WTC11 (cell line): ENCODE results near the gene ANKRD39. TPM values are rescaled to one million over a fixed set of nuclear protein-coding genes. Genes with fewer than 3 reads are reported as not detected.
A peak's percentile ranks its signal among the peaks of the same experiment; 100 is the strongest.

Experiments used
- ATAC-seq: fragments of 200-7000 bp; cut with Tn5 transposase; 2 replicates; pipeline ENCODE4 v1.10.0; 2021; ENCODE audit warnings: mild to moderate bottlenecking, moderate library complexity
- CTCF ChIA-PET: fragments of 300-600 bp; sonication (Branson Sonifier 250); formaldehyde crosslinking; loops from one replicate; lab custom pipeline; 2021; ENCODE audit warnings: antibody characterized with exemption; lab: Charles Lee
- POLR2A ChIA-PET: fragments of 350-600 bp; sonication (Branson Sonifier 250); formaldehyde crosslinking; loops from one replicate; lab custom pipeline; 2021; ENCODE audit warnings: antibody characterized with exemption; lab: Charles Lee
- DNase-seq: peaks from one replicate; pipeline ENCODE4 v3.0.0; 2021; ENCODE audit warnings: low spot score
- H3K27ac Mint-ChIP-seq: 2 replicates; pipeline ENCODE4 v1.8.0; 2021; ENCODE audit warnings: mixed read lengths
- H3K27me3 Mint-ChIP-seq: 2 replicates; pipeline ENCODE4 v1.8.0; 2021; ENCODE audit warnings: low read depth, mild to moderate bottlenecking, moderate library complexity, mixed read lengths
- H3K36me3 Mint-ChIP-seq: 2 replicates; pipeline ENCODE4 v1.8.0; 2021; ENCODE audit warnings: mixed read lengths
- H3K4me1 Mint-ChIP-seq: 2 replicates; pipeline ENCODE4 v1.8.0; 2022; ENCODE audit warnings: mixed read lengths
- H3K4me3 Mint-ChIP-seq: 2 replicates; pipeline ENCODE4 v1.8.0; 2021; ENCODE audit warnings: mild to moderate bottlenecking, moderate library complexity, mixed read lengths
- H3K9me3 Mint-ChIP-seq: 2 replicates; pipeline ENCODE4 v1.8.0; 2021; ENCODE audit warnings: mixed read lengths
- CREB1 ChIP-seq: sonication (generic); formaldehyde crosslinking; IDR thresholded peaks from 2 replicates; pipeline ENCODE4 v1.8.0; 2023; ENCODE audit warnings: mild to moderate bottlenecking, missing genetic modification reagents
- EMX1 ChIP-seq: fragments of 250-450 bp; sonication (Bioruptor Pico); IDR thresholded peaks from 2 replicates; pipeline ENCODE4 v1.8.0; 2021; ENCODE audit warnings: mild to moderate bottlenecking
- GTF2I ChIP-seq: fragments of 250-450 bp; sonication (Bioruptor Pico); conservative IDR thresholded peaks from 2 replicates; pipeline ENCODE4 v1.4.0; 2021; ENCODE audit warnings: mild to moderate bottlenecking
- HMGA2 ChIP-seq: fragments of 250-450 bp; sonication (Bioruptor Pico); IDR thresholded peaks from 2 replicates; pipeline ENCODE4 v1.4.0; 2021; ENCODE audit warnings: mild to moderate bottlenecking, moderate library complexity
- HMGXB4 ChIP-seq: sonication (generic); formaldehyde crosslinking; IDR thresholded peaks from 2 replicates; pipeline ENCODE4 v1.8.1; 2023; ENCODE audit warnings: mild to moderate bottlenecking, moderate library complexity, missing genetic modification reagents
- JUN ChIP-seq: sonication (generic); formaldehyde crosslinking; IDR thresholded peaks from 2 replicates; pipeline ENCODE4 v1.8.0; 2023; ENCODE audit warnings: mild to moderate bottlenecking, missing genetic modification reagents
- MXD4 ChIP-seq: fragments of 250-450 bp; sonication (Bioruptor Pico); IDR thresholded peaks from 2 replicates; pipeline ENCODE4 v1.8.0; 2021; ENCODE audit warnings: mild to moderate bottlenecking, moderate library complexity, borderline replicate concordance
- MYBL2 ChIP-seq: sonication (generic); formaldehyde crosslinking; IDR thresholded peaks from 2 replicates; pipeline ENCODE4 v1.8.1; 2023; ENCODE audit warnings: mild to moderate bottlenecking, moderate library complexity, missing genetic modification reagents
- NFYB ChIP-seq: sonication (generic); formaldehyde crosslinking; conservative IDR thresholded peaks from 2 replicates; pipeline ENCODE4 v1.8.0; 2022; ENCODE audit warnings: low read depth, missing genetic modification reagents
- NR2C2 ChIP-seq: sonication (generic); formaldehyde crosslinking; IDR thresholded peaks from 2 replicates; pipeline ENCODE4 v1.8.0; 2022; ENCODE audit warnings: mild to moderate bottlenecking, missing genetic modification reagents
- SMAD4 ChIP-seq: sonication (generic); formaldehyde crosslinking; IDR thresholded peaks from 2 replicates; pipeline ENCODE4 v1.8.0; 2022; ENCODE audit warnings: mild to moderate bottlenecking, missing genetic modification reagents
- ZNF138 ChIP-seq: sonication (generic); formaldehyde crosslinking; conservative IDR thresholded peaks from 2 replicates; pipeline ENCODE4 v1.8.1; 2022; ENCODE audit warnings: mild to moderate bottlenecking, moderate library complexity, missing genetic modification reagents
- ZNF219 ChIP-seq: sonication (generic); formaldehyde crosslinking; IDR thresholded peaks from 2 replicates; pipeline ENCODE4 v1.8.0; 2023; ENCODE audit warnings: missing genetic modification reagents, mild to moderate bottlenecking, borderline replicate concordance
- ZNF232 ChIP-seq: sonication (generic); formaldehyde crosslinking; IDR thresholded peaks from 2 replicates; pipeline ENCODE4 v1.8.0; 2022; ENCODE audit warnings: mild to moderate bottlenecking, missing genetic modification reagents
- ZNF416 ChIP-seq: fragments of 250-450 bp; sonication (Bioruptor Pico); IDR thresholded peaks from 2 replicates; pipeline ENCODE4 v1.9.0; 2021; ENCODE audit warnings: mild to moderate bottlenecking, inconsistent platforms
- total RNA-seq: library from RNA; stranded (reverse); gene quantifications from 3 replicates; pipeline ENCODE4 v1.2.3, GENCODE V29; 2021
- TF ChIP-seq, protein P1 (sequence below): sonication (generic); formaldehyde crosslinking; IDR thresholded peaks from 2 replicates; pipeline ENCODE4 v1.8.1; 2023; ENCODE audit warnings: mild to moderate bottlenecking, missing genetic modification reagents, moderate library complexity
- TF ChIP-seq, protein P2 (sequence below): sonication (generic); formaldehyde crosslinking; IDR thresholded peaks from 2 replicates; pipeline ENCODE4 v1.8.0; 2022; ENCODE audit warnings: mild to moderate bottlenecking, missing genetic modification reagents
- TF ChIP-seq, protein P3 (sequence below): sonication (generic); formaldehyde crosslinking; conservative IDR thresholded peaks from 2 replicates; pipeline ENCODE4 v1.8.1; 2023; ENCODE audit warnings: mild to moderate bottlenecking, low read depth, missing genetic modification reagents, moderate library complexity
- TF ChIP-seq, protein P4 (sequence below): sonication (generic); formaldehyde crosslinking; IDR thresholded peaks from 2 replicates; pipeline ENCODE4 v1.8.0; 2022; ENCODE audit warnings: mild to moderate bottlenecking, missing genetic modification reagents
- TF ChIP-seq, protein P5 (sequence below): sonication (generic); formaldehyde crosslinking; IDR thresholded peaks from 2 replicates; pipeline ENCODE4 v1.8.0; 2022; ENCODE audit warnings: mild to moderate bottlenecking, missing genetic modification reagents

ANKRD39 gene
- total RNA-seq, 1 experiment from 2014 or later: 17.9 TPM

- CTCF ChIA-PET: interaction anchor here (1.0 to 1.9 kb wide), 5 partner anchors 13 to 63 kb away, joined by 3 to 7 read pairs (median 4); partner anchors contain the start of gene ANKRD39
- Mint-ChIP-seq H3K9me3 (no peaks in the 10 kb centered on the region), H3K27ac (peak overlapping the region; percentile 12; the same call in 1 of the 2 replicates), H3K36me3 (no peaks in the 10 kb centered on the region), H3K4me3 (no peak overlapping the region)
- DNase-seq (no peak), ATAC-seq (no peak)
- TF ChIP-seq HMGA2 (no peak), MYBL2 (CRISPR knock-in tag) (no peak), SMAD4 (CRISPR knock-in tag) (no peak), EMX1 (no peak)
- TF ChIP-seq, all 79 proteins: peak for 0
- POLR2A ChIA-PET: no interaction called here
- Mint-ChIP-seq H3K27me3 (no peaks in the 10 kb centered on the region; the same call in 1 of the 2 replicates), H3K4me1 (peaks cover 35% of the 10 kb centered on the region)
Measured at GRCh38 chr2:96887493-96888012, 29.7 kb upstream of the ANKRD39 start.

DNA sequence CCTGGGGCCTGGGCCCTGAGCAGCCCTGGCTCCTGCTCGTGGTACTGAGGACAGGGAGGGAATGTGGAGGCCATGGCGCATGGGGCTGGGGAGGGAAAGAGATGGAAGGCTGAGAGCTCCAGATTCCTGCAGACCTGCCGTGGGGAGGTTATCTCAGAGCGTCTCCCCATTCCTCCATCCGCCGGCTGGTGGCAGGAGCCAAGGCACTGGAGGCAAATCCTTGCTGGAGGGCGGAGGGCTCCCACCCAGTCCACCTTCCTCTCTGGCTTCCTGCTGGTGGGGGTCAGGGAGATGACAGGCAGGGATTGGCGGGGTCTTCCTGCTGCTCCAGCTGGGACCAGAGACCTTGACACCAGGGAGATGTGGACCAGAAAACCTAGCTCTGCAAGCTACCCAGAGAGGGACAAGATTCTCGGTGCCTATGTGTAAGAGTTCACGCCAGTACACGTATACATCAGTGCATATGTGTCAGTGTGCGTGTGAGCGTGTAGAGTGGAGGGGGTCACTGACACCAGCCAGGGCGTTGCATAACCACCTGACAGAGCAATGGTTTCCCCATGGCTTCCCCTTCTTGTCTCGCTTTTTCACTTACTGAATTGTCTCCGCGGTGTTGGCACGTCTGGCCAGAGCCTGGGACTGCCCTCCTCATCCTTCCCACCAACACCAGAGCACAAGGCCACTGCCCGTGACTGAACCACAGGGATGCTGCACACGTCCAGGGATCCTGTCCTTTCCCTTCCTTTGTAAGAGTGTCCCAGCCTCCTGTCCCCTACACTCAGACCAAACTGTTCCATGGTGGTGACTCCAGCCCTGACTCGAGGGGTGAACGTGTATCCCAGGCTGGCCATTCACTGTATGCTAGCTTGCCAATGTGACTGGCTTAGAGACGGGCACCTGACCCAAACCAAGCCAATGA is 27.9 kb upstream of the ANKRD39 start:
- no peak overlapping the region for H3K4me3 Mint-ChIP-seq
- no peaks in the 10 kb centered on the region for H3K27me3 Mint-ChIP-seq
- no peak for ATAC-seq
- CTCF ChIA-PET: interaction anchor here (1.5 to 2.2 kb wide), 5 partner anchors 11 to 65 kb away, joined by 3 to 10 read pairs (median 7); partner anchors contain the start of gene ANKRD39
- H3K27ac Mint-ChIP-seq: 0 out of 2 replicates have a peak overlapping the region, but pooled peaks have one; percentile 19
- TF ChIP-seq, protein P1, sequence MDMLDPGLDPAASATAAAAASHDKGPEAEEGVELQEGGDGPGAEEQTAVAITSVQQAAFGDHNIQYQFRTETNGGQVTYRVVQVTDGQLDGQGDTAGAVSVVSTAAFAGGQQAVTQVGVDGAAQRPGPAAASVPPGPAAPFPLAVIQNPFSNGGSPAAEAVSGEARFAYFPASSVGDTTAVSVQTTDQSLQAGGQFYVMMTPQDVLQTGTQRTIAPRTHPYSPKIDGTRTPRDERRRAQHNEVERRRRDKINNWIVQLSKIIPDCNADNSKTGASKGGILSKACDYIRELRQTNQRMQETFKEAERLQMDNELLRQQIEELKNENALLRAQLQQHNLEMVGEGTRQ (CRISPR knock-in tag): no peak
- no peak for TF ChIP-seq HMGA2
- no peak for TF ChIP-seq MXD4 (CRISPR knock-in tag)
- TF ChIP-seq ZNF138: no peak
- TF ChIP-seq ZNF416: no peak
- TF ChIP-seq NFYB (CRISPR knock-in tag): no peak
- TF ChIP-seq ZNF232 (CRISPR knock-in tag): no peak
- TF ChIP-seq CREB1 (CRISPR knock-in tag): no peak
- TF ChIP-seq, protein P2, sequence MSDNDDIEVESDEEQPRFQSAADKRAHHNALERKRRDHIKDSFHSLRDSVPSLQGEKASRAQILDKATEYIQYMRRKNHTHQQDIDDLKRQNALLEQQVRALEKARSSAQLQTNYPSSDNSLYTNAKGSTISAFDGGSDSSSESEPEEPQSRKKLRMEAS: no peak
- no peak for TF ChIP-seq JUN (CRISPR knock-in tag)
- no peak for TF ChIP-seq ZNF219 (CRISPR knock-in tag)
- TF ChIP-seq, protein P3, sequence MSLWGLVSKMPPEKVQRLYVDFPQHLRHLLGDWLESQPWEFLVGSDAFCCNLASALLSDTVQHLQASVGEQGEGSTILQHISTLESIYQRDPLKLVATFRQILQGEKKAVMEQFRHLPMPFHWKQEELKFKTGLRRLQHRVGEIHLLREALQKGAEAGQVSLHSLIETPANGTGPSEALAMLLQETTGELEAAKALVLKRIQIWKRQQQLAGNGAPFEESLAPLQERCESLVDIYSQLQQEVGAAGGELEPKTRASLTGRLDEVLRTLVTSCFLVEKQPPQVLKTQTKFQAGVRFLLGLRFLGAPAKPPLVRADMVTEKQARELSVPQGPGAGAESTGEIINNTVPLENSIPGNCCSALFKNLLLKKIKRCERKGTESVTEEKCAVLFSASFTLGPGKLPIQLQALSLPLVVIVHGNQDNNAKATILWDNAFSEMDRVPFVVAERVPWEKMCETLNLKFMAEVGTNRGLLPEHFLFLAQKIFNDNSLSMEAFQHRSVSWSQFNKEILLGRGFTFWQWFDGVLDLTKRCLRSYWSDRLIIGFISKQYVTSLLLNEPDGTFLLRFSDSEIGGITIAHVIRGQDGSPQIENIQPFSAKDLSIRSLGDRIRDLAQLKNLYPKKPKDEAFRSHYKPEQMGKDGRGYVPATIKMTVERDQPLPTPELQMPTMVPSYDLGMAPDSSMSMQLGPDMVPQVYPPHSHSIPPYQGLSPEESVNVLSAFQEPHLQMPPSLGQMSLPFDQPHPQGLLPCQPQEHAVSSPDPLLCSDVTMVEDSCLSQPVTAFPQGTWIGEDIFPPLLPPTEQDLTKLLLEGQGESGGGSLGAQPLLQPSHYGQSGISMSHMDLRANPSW (CRISPR knock-in tag): no peak
- TF ChIP-seq NR2C2 (CRISPR knock-in tag): no peak
- TF ChIP-seq, all 79 proteins: peak for 0
- Mint-ChIP-seq H3K9me3 (no peaks in the 10 kb centered on the region), H3K4me1 (peaks cover 41% of the 10 kb centered on the region), H3K36me3 (no peaks in the 10 kb centered on the region)
- DNase-seq: no peak
- POLR2A ChIA-PET: no interaction called here

DNA sequence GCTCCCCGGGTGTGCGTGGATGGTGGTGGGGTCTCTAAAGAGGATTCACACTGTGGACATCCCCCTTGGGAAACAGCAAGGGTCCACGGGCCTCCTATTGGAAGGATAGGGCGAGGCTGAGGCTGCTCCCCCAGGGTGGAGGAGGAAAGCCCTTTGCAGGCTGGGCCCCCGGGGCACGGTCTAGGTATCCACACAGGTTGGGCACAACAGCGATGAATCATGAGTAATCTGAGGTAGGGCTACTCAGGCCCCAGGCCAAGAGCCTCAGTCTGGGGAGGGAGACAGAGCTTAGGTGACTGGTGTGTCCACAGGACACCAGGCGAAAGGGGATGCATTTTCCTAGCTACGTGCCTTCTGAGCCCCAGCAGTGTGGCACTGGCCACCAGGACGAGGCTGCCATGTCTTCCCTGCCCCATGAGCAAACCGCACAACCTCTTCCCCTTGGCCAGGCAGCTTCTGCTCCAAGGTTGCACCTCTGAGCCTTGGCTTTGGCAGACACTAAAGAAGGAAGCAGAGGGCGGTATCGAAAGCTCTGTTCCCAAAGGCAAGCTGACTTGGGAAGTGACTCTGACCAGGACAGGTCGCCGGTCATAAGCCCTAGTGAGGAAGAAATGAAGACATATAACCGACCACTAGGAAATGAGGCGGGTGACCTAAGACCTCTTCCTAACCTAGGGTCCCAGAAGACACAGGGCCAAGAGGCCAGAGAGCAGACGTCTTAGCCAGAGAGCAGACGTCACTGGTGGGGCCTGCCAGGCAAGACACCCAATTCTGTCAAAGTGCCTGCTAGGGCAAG is 26.7 kb upstream of the ANKRD39 start:
- ChIA-PET POLR2A (no interaction called here), CTCF (interaction anchor here (1.5 to 2.2 kb wide), 4 partner anchors 10 to 66 kb away, joined by 7 to 10 read pairs (median 7); partner anchors contain the start of gene ANKRD39)
- ATAC-seq: no peak
- no peak overlapping the region for H3K27ac Mint-ChIP-seq
- H3K4me1 Mint-ChIP-seq: peaks cover 44% of the 10 kb centered on the region
- no peaks in the 10 kb centered on the region for H3K36me3 Mint-ChIP-seq
- no peaks in the 10 kb centered on the region for H3K27me3 Mint-ChIP-seq
- no peak overlapping the region for H3K4me3 Mint-ChIP-seq
- DNase-seq: no peak
- H3K9me3 Mint-ChIP-seq: no peaks in the 10 kb centered on the region
- TF ChIP-seq EMX1: no peak
- TF ChIP-seq MXD4 (CRISPR knock-in tag): no peak
- TF ChIP-seq, protein P4, sequence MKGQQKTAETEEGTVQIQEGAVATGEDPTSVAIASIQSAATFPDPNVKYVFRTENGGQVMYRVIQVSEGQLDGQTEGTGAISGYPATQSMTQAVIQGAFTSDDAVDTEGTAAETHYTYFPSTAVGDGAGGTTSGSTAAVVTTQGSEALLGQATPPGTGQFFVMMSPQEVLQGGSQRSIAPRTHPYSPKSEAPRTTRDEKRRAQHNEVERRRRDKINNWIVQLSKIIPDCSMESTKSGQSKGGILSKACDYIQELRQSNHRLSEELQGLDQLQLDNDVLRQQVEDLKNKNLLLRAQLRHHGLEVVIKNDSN (CRISPR knock-in tag): no peak
- TF ChIP-seq, protein P5, sequence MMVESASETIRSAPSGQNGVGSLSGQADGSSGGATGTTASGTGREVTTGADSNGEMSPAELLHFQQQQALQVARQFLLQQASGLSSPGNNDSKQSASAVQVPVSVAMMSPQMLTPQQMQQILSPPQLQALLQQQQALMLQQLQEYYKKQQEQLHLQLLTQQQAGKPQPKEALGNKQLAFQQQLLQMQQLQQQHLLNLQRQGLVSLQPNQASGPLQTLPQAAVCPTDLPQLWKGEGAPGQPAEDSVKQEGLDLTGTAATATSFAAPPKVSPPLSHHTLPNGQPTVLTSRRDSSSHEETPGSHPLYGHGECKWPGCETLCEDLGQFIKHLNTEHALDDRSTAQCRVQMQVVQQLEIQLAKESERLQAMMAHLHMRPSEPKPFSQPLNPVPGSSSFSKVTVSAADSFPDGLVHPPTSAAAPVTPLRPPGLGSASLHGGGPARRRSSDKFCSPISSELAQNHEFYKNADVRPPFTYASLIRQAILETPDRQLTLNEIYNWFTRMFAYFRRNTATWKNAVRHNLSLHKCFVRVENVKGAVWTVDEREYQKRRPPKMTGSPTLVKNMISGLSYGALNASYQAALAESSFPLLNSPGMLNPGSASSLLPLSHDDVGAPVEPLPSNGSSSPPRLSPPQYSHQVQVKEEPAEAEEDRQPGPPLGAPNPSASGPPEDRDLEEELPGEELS: no peak
- no peak for TF ChIP-seq HMGXB4 (CRISPR knock-in tag)
- TF ChIP-seq JUN (CRISPR knock-in tag): no peak
- no peak for TF ChIP-seq ZNF138
- TF ChIP-seq GTF2I (CRISPR knock-in tag): no peak
